Stomach (tissue), 4 donors: ENCODE measurements around the gene TMEM129.

Experiments used
- EP300 ChIP-seq: sonication (generic); formaldehyde crosslinking; IDR thresholded peaks from one replicate; pipeline ENCODE4 v1.6.1; 2017; ENCODE audit warnings: antibody characterized with exemption
- POLR2A ChIP-seq, 4 donors: fragments of 450-650 bp; IDR thresholded peaks; one replicate each; pipeline ENCODE4 v1.6.1; 2016; ENCODE audit warnings: antibody characterized with exemption in 4 of 4, control low read depth in 2 of 4, mild to moderate bottlenecking in 1 of 4, moderate library complexity in 1 of 4
- POLR2AphosphoS5 ChIP-seq, 3 donors: sonication (generic); formaldehyde crosslinking; IDR thresholded peaks; one replicate each; pipeline ENCODE4 v1.6.1; 2016; ENCODE audit warnings: antibody characterized with exemption in 3 of 3
- TF ChIP-seq, protein P1 (sequence below), 7 experiments: fragments of 450-650 bp in 4 of 7; fragments of 200-600 bp in 3 of 7; sonication (generic) in 3 of 7; IDR thresholded peaks; one replicate each; pipeline ENCODE4 v1.5.1; 2016 to 2019; ENCODE audit warnings: antibody characterized with exemption in 7 of 7, control low read depth in 2 of 7, mild to moderate bottlenecking in 1 of 7

- TF ChIP-seq EP300 (no peak), POLR2A (IDR thresholded peaks at IDR 0.05) (no peak), POLR2AphosphoS5 (IDR thresholded peaks at IDR 0.05) (no peak)
- TF ChIP-seq, protein P1, sequence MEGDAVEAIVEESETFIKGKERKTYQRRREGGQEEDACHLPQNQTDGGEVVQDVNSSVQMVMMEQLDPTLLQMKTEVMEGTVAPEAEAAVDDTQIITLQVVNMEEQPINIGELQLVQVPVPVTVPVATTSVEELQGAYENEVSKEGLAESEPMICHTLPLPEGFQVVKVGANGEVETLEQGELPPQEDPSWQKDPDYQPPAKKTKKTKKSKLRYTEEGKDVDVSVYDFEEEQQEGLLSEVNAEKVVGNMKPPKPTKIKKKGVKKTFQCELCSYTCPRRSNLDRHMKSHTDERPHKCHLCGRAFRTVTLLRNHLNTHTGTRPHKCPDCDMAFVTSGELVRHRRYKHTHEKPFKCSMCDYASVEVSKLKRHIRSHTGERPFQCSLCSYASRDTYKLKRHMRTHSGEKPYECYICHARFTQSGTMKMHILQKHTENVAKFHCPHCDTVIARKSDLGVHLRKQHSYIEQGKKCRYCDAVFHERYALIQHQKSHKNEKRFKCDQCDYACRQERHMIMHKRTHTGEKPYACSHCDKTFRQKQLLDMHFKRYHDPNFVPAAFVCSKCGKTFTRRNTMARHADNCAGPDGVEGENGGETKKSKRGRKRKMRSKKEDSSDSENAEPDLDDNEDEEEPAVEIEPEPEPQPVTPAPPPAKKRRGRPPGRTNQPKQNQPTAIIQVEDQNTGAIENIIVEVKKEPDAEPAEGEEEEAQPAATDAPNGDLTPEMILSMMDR (IDR thresholded peaks at IDR 0.05): no peak
These were observed 47.4 kb upstream of the TMEM129 start for GRCh38 chr4:1768367-1769034.
